K562 (cell line): ENCODE measurements around the gene LRRC59. TPM values are rescaled to one million over a fixed set of nuclear protein-coding genes. Genes with fewer than 3 reads are reported as not detected.

Source experiments
- ATAC-seq: fragments of 200-7000 bp; cut with Tn5 transposase; 3 replicates; pipeline ENCODE4 v1.9.1; 2020; ENCODE audit warnings: moderate library complexity
- BruUV-seq: library from RNA; stranded (reverse); fragments of 400-500 nt; replicated peaks from 2 replicates; lab custom pipeline; 2021; lab: Mats Ljungman, UMichigan
- CTCF ChIA-PET: fragments of 300-600 bp; formaldehyde crosslinking; extraction: SDS; loops from one replicate; lab custom pipeline; 2021; ENCODE audit warnings: low intra/inter-chr PET ratio; lab: Yijun Ruan, JAX
- POLR2A ChIA-PET: fragments of 300-600, 350-650 bp; sonication (Branson Sonifier 250); formaldehyde crosslinking; extraction: SDS; loops from one replicate; lab custom pipeline; 2021; ENCODE audit warnings: antibody characterized with exemption, inconsistent platforms; lab: Yijun Ruan, JAX
- DNase-seq, 4 experiments: peaks; one replicate each; pipeline versions ENCODE4 v3.0.0 to v3.0.0-alpha.2; 2011 to 2018; ENCODE audit warnings: low spot score in 3 of 4, mixed read lengths in 3 of 4; ENCODE audit errors: extremely low read depth in 1 of 4
- FAIRE-seq: peaks from 2 replicates; lab custom pipeline; 2011; peaks lifted over from hg19 to GRCh38; lab: Jason Lieb, UNC
- H2AFZ ChIP-seq: 2 replicates; pipeline ENCODE4 v1.6.0; 2011; ENCODE audit warnings: low read depth, low read length, control low read depth, inconsistent platforms
- H3K27ac ChIP-seq: fragments of 200-600 bp; 3 replicates; pipeline ENCODE4 v1.8.0; 2011; ENCODE audit warnings: low read depth, mild to moderate bottlenecking, control low read depth, inconsistent platforms, low read length, moderate library complexity, mixed read lengths; ENCODE audit errors: extremely low read depth
- H3K27me3 ChIP-seq, 2 experiments: fragments of 300-600 bp in 1 of 2; 2 replicates in 1 of 2; 3 replicates in 1 of 2; pipeline versions ENCODE4 v1.6.0 to v1.8.0; 2011; ENCODE audit warnings: inconsistent platforms in 2 of 2, low read length in 2 of 2, mild to moderate bottlenecking in 1 of 2, mixed read lengths in 1 of 2, moderate library complexity in 1 of 2; ENCODE audit not compliant: control insufficient read depth in 2 of 2, insufficient read depth in 2 of 2
- H3K36me3 ChIP-seq: fragments of 300-600 bp; 3 replicates; pipeline ENCODE4 v1.8.0; 2011; ENCODE audit warnings: mild to moderate bottlenecking, low read length, inconsistent platforms; ENCODE audit not compliant: control insufficient read depth, insufficient read depth
- H3K4me1 ChIP-seq, 2 experiments: fragments of 200-600 bp in 1 of 2; replicated peaks in 1 of 2; 2 replicates in 1 of 2; 3 replicates in 1 of 2; pipeline versions ENCODE4 v1.5.1 to v1.8.0; 2011; ENCODE audit warnings: inconsistent platforms in 2 of 2, low read length in 2 of 2, mild to moderate bottlenecking in 1 of 2, mixed read lengths in 1 of 2, moderate library complexity in 1 of 2; ENCODE audit not compliant: control insufficient read depth in 2 of 2, insufficient read depth in 2 of 2
- H3K4me2 ChIP-seq: 2 replicates; pipeline ENCODE4 v1.6.1; 2011; ENCODE audit warnings: low read length, control low read depth, inconsistent platforms, mixed read lengths; ENCODE audit not compliant: insufficient read depth
- H3K4me3 ChIP-seq: fragments of 200-600 bp; sonication (generic), shearing (Covaris generic); 2 replicates; pipeline ENCODE4 v1.5.1; 2016; ENCODE audit warnings: control low read depth, inconsistent platforms
- H3K79me2 ChIP-seq: fragments of 200-600 bp; 3 replicates; pipeline ENCODE4 v1.8.0; 2011; ENCODE audit warnings: low read length, inconsistent platforms; ENCODE audit not compliant: control insufficient read depth, insufficient read depth
- H3K9ac ChIP-seq, 2 experiments: 2 replicates each; pipeline versions ENCODE4 v1.6.0 to v1.6.1; 2011; ENCODE audit warnings: low read depth in 2 of 2, low read length in 2 of 2, control low read depth in 1 of 2, inconsistent platforms in 1 of 2, mild to moderate bottlenecking in 1 of 2, mixed read lengths in 1 of 2; ENCODE audit not compliant: insufficient read depth in 1 of 2
- H3K9me1 ChIP-seq: one replicate; pipeline ENCODE4 v1.6.0; 2011; ENCODE audit warnings: inconsistent platforms, mild to moderate bottlenecking, low read length, moderate library complexity; ENCODE audit not compliant: control insufficient read depth, insufficient read depth
- H3K9me3 ChIP-seq: replicated peaks from 2 replicates; pipeline ENCODE4 v1.5.1; 2011; ENCODE audit warnings: low read depth, low read length, inconsistent platforms; ENCODE audit not compliant: control insufficient read depth, insufficient read depth
- H4K20me1 ChIP-seq: replicated peaks from 2 replicates; pipeline ENCODE4 v1.6.1; 2011; ENCODE audit warnings: low read length, inconsistent platforms, mixed read lengths; ENCODE audit not compliant: control insufficient read depth, insufficient read depth
- RBFOX2 ChIP-seq: fragments of 200-400 bp; formaldehyde crosslinking; IDR thresholded peaks from 2 replicates; pipeline ENCODE4 v1.6.1; 2017; ENCODE audit warnings: low read depth, mild to moderate bottlenecking, low read length, moderate library complexity
- WGBS: fragments of 100-300 bp; shearing (Covaris generic); methylation state at CpG from one replicate; pipeline ENCODE4 v1.1.6; 2016; ENCODE audit warnings: low coverage, mixed read lengths; ENCODE audit not compliant: insufficient coverage; ENCODE audit errors: missing lambda C conversion rate; 5-methylcytosine and 5-hydroxymethylcytosine counted together
- in situ Hi-C: fragments of 300-500 bp; cut with MboI; formaldehyde crosslinking; loops from 4 replicates; pipeline ENCODE4 v1.15.0; 2018; ENCODE audit warnings: inconsistent platforms, mixed read lengths
- intact Hi-C: fragments of 100-400 bp; cut with micrococcal nuclease; formaldehyde crosslinking; loops from 2 replicates; pipeline ENCODE4 v1.14.2; 2022
- polyA plus RNA-seq, 8 experiments: library from polyadenylated mRNA; depleted of rRNA in 4 of 8; stranded (reverse) in 5 of 8; unstranded in 3 of 8; fragments of >200 nt; fragmentation: Nextera tagmentation in 2 of 8; fragmentation: Illumina TruSeq in 1 of 8; extraction: Ambion mirVana in 2 of 8; extraction: Trizol in 1 of 8; gene quantifications; 2 replicates each; pipeline versions ENCODE4 v1.2.1 to v1.2.3, GENCODE V29; 2011 to 2014; ENCODE audit warnings: inconsistent platforms in 1 of 8, missing spikeins in 1 of 8
- total RNA-seq, 7 experiments: library from RNA; depleted of rRNA in 6 of 7; stranded (reverse); fragments of >200 nt in 6 of 7; fragmentation: Illumina TruSeq in 2 of 7; extraction: Trizol in 2 of 7; gene quantifications; 2 replicates each; pipeline versions ENCODE4 v1.2.1 to v1.2.3, GENCODE V29; 2011 to 2021; ENCODE audit warnings: low replicate concordance in 1 of 7
- TF ChIP-seq, protein P1 (sequence below), 3 experiments: fragments of 200-800 bp in 1 of 3; fragments of 250-450 bp in 1 of 3; fragments of 450-650 bp in 1 of 3; sonication (Bioruptor Pico) in 1 of 3; sonication (Bioruptor generic) in 1 of 3; formaldehyde crosslinking in 1 of 3; IDR thresholded peaks; 2 replicates each; pipeline versions ENCODE4 v1.6.1 to v1.8.0; 2016 to 2022; ENCODE audit warnings: mild to moderate bottlenecking in 2 of 3, missing genetic modification characterization in 2 of 3, missing compliant biosample characterization in 1 of 3, moderate library complexity in 1 of 3

The LRRC59 gene
- total and polyA plus RNA-seq, 9 of the 15 experiments (the other 6 are each of a cell fraction or from before 2014, with no cell fraction given), result 27.8 to 244 (median 154) TPM

GRCh38 chr17:50354198-50354597 lies 43.1 kb downstream of the LRRC59 start:
- peak; percentile 8 for TF ChIP-seq RBFOX2
- TF ChIP-seq, protein P1, sequence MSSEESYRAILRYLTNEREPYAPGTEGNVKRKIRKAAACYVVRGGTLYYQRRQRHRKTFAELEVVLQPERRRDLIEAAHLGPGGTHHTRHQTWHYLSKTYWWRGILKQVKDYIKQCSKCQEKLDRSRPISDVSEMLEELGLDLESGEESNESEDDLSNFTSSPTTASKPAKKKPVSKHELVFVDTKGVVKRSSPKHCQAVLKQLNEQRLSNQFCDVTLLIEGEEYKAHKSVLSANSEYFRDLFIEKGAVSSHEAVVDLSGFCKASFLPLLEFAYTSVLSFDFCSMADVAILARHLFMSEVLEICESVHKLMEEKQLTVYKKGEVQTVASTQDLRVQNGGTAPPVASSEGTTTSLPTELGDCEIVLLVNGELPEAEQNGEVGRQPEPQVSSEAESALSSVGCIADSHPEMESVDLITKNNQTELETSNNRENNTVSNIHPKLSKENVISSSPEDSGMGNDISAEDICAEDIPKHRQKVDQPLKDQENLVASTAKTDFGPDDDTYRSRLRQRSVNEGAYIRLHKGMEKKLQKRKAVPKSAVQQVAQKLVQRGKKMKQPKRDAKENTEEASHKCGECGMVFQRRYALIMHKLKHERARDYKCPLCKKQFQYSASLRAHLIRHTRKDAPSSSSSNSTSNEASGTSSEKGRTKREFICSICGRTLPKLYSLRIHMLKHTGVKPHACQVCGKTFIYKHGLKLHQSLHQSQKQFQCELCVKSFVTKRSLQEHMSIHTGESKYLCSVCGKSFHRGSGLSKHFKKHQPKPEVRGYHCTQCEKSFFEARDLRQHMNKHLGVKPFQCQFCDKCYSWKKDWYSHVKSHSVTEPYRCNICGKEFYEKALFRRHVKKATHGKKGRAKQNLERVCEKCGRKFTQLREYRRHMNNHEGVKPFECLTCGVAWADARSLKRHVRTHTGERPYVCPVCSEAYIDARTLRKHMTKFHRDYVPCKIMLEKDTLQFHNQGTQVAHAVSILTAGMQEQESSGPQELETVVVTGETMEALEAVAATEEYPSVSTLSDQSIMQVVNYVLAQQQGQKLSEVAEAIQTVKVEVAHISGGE (CRISPR knock-in tag; IDR thresholded peaks at IDR 0.05), result no peak
- ATAC-seq, result no peak
- 91% methylated on average over 13 of the region's 15 CpGs for WGBS
- Histone ChIP-seq H3K9ac (no peak overlapping the region; a peak in 1 of 4 replicates), H3K27ac (no peak overlapping the region), H4K20me1 (no peaks in the 10 kb centered on the region; the same call in 1 of the 2 replicates), H3K79me2 (no peaks in the 10 kb centered on the region), H3K4me1 (peaks cover 0 to 25% of the 10 kb centered on the region in 2 experiments; a peak in 1 of 5 replicates), H3K4me3 (no peak overlapping the region), H2AFZ (no peak overlapping the region), H3K36me3 (peaks cover 51% of the 10 kb centered on the region; the same call in 2 of the 3 replicates), H3K4me2 (no peak overlapping the region), H3K9me3 (no peaks in the 10 kb centered on the region), H3K27me3 (no peaks in the 10 kb centered on the region; a peak in 1 of 5 replicates), H3K9me1 (peaks cover 1% of the 10 kb centered on the region)
- DNase-seq, result no peak
- ChIA-PET CTCF (no interaction called here), POLR2A (interaction anchor here (0.8 kb wide), 1 partner anchor 17 kb away, joined by 4 read pairs; no protein-coding TSS in a partner anchor)
- intact Hi-C loops, result no loop called here
- BruUV-seq, result no TSS peak
- in situ Hi-C loops, result no loop called here
- FAIRE-seq, result no peak
